Stomach (tissue), 4 donors: Measurements from ENCODE around the gene LIME1.

Experiments
- CTCF ChIP-seq, 7 experiments: fragments of 450-650 bp in 4 of 7; fragments of 200-600 bp in 3 of 7; sonication (generic) in 3 of 7; IDR thresholded peaks; one replicate each; pipeline ENCODE4 v1.5.1; 2016 to 2019; ENCODE audit warnings: antibody characterized with exemption in 7 of 7, control low read depth in 2 of 7, mild to moderate bottlenecking in 1 of 7
- POLR2A ChIP-seq, 4 donors: fragments of 450-650 bp; IDR thresholded peaks; one replicate each; pipeline ENCODE4 v1.6.1; 2016; ENCODE audit warnings: antibody characterized with exemption in 4 of 4, control low read depth in 2 of 4, mild to moderate bottlenecking in 1 of 4, moderate library complexity in 1 of 4
- POLR2AphosphoS5 ChIP-seq, 3 donors: sonication (generic); formaldehyde crosslinking; IDR thresholded peaks; one replicate each; pipeline ENCODE4 v1.6.1; 2016; ENCODE audit warnings: antibody characterized with exemption in 3 of 3

GRCh38 chr20:63752411-63753101 is 16.1 kb downstream of the LIME1 start:
- TF ChIP-seq CTCF (IDR thresholded peaks at IDR 0.05) (no peak), POLR2A (IDR thresholded peaks at IDR 0.05) (no peak), POLR2AphosphoS5 (IDR thresholded peaks at IDR 0.05) (no peak)
